CD4-positive, alpha-beta T cell (primary cell): ENCODE measurements around the gene FAM227B. TPM values are rescaled to one million over a fixed set of nuclear protein-coding genes. Genes with fewer than 3 reads are reported as not detected.

Experiments
- ATAC-seq: fragments of 200-7000 bp; cut with Tn5 transposase; one replicate; pipeline ENCODE4 v1.10.0; 2022; ENCODE audit warnings: mild to moderate bottlenecking; ENCODE audit not compliant: poor library complexity
- CTCF ChIA-PET: fragments of 350-600 bp; sonication (Branson Sonifier 250); formaldehyde crosslinking; loops from one replicate; lab custom pipeline; 2021; ENCODE audit warnings: antibody characterized with exemption, inconsistent platforms; lab: Charles Lee
- POLR2A ChIA-PET: fragments of 350-600 bp; sonication (Branson Sonifier 250); formaldehyde crosslinking; loops from one replicate; lab custom pipeline; 2021; ENCODE audit warnings: antibody characterized with exemption, inconsistent platforms; lab: Charles Lee
- DNase-seq, 14 experiments: peaks; one replicate each; pipeline ENCODE4 v3.0.0-alpha.2; 2013 to 2020; ENCODE audit warnings: mixed read lengths in 2 of 14
- H3K27ac ChIP-seq, 2 donors: one replicate each; pipeline versions ENCODE4 v1.5.1 to v1.7.0; 2013; ENCODE audit warnings: low read length in 2 of 2, low read depth in 1 of 2, mild to moderate bottlenecking in 1 of 2
- H3K27me3 ChIP-seq, 2 experiments: 1 replicate in 1 of 2; 2 replicates in 1 of 2; pipeline versions ENCODE4 v1.6.1 to v1.7.0; 2013; ENCODE audit warnings: low read length in 2 of 2, control low read depth in 1 of 2, mild to moderate bottlenecking in 1 of 2, moderate library complexity in 1 of 2; ENCODE audit not compliant: insufficient read depth in 2 of 2, control insufficient read depth in 1 of 2
- H3K36me3 ChIP-seq: one replicate; pipeline ENCODE4 v1.6.1; 2013; ENCODE audit warnings: low read length, control low read depth; ENCODE audit not compliant: insufficient read depth
- H3K4me1 ChIP-seq: one replicate; pipeline ENCODE4 v1.6.1; 2013; ENCODE audit warnings: low read length, control low read depth; ENCODE audit not compliant: insufficient read depth
- H3K4me3 ChIP-seq: one replicate; pipeline ENCODE4 v1.5.1; 2013; ENCODE audit warnings: mild to moderate bottlenecking, low read length, moderate library complexity
- H3K9me3 ChIP-seq, 2 experiments: 1 replicate in 1 of 2; 2 replicates in 1 of 2; pipeline versions ENCODE4 v1.6.1 to v1.7.0; 2013; ENCODE audit warnings: low read length in 2 of 2, mild to moderate bottlenecking in 2 of 2, control low read depth in 1 of 2, moderate library complexity in 1 of 2; ENCODE audit not compliant: control insufficient read depth in 1 of 2, insufficient read depth in 1 of 2
- H3K27ac Mint-ChIP-seq: one replicate; pipeline ENCODE4 v1.8.0; 2020; ENCODE audit warnings: mixed read lengths
- H3K27me3 Mint-ChIP-seq: one replicate; pipeline ENCODE4 v1.8.0; 2021; ENCODE audit warnings: mixed read lengths
- H3K36me3 Mint-ChIP-seq: one replicate; pipeline ENCODE4 v1.8.0; 2021; ENCODE audit warnings: low read depth, mixed read lengths
- H3K4me1 Mint-ChIP-seq: one replicate; pipeline ENCODE4 v1.8.0; 2021; ENCODE audit warnings: low read depth, mixed read lengths
- H3K4me3 Mint-ChIP-seq: one replicate; pipeline ENCODE4 v1.8.0; 2020; ENCODE audit warnings: mild to moderate bottlenecking, mixed read lengths
- H3K9me3 Mint-ChIP-seq: one replicate; pipeline ENCODE4 v1.8.0; 2020; ENCODE audit warnings: mixed read lengths
- intact Hi-C, 2 experiments: fragments of 100-400 bp; cut with DNase I in 1 of 2; cut with micrococcal nuclease in 1 of 2; formaldehyde crosslinking; loops; one replicate each; pipeline versions ENCODE4 v1.15.1 to v1.9.0; 2023 to 2025; cut with DNase I, micrococcal nuclease
- total RNA-seq, 174 experiments: library from RNA in 2 of 174; stranded (reverse) in 2 of 174; gene quantifications; one replicate each; pipeline ENCODE4 v1.2.3 and lab custom pipeline; 2021 to 2026
- TF ChIP-seq, protein P1 (sequence below): fragments of 200-600 bp; IDR thresholded peaks from one replicate; pipeline ENCODE4 v1.8.0; 2022; ENCODE audit warnings: antibody characterized with exemption, mild to moderate bottlenecking

The FAM227B gene
- total RNA-seq, 2 experiments from 2014 or later: 3.0 to 4.4 TPM

DNA sequence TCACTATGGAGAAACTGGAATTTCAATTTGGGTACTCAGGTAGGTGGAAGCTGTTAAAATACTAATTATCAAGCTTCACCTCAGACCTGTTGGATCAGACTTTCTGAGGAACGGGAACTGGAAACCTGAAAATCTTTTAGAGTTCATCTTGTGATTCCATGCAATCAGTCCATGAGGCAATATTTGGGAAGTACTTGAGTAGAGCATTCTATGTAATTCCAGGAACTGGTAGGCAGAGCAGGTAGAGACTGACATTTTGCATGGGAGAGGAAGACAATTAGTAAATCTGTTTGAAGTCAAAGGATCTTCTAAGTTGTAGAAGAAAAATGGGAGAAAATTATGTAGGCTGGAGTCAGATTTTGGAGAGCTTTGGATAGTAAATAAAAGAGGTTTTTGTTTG, 154.5 kb downstream of the FAM227B start:
- Histone ChIP-seq H3K27ac (no peak overlapping the region), H3K4me3 (no peak overlapping the region), H3K36me3 (no peaks in the 10 kb centered on the region), H3K27me3 (no peaks in the 10 kb centered on the region), H3K4me1 (no peaks in the 10 kb centered on the region), H3K9me3 (no peaks in the 10 kb centered on the region)
- Mint-ChIP-seq H3K4me3 (no peak overlapping the region), H3K27ac (no peak overlapping the region), H3K4me1 (peaks cover 6% of the 10 kb centered on the region), H3K36me3 (no peaks in the 10 kb centered on the region), H3K9me3 (no peaks in the 10 kb centered on the region), H3K27me3 (no peaks in the 10 kb centered on the region)
- TF ChIP-seq, protein P1, sequence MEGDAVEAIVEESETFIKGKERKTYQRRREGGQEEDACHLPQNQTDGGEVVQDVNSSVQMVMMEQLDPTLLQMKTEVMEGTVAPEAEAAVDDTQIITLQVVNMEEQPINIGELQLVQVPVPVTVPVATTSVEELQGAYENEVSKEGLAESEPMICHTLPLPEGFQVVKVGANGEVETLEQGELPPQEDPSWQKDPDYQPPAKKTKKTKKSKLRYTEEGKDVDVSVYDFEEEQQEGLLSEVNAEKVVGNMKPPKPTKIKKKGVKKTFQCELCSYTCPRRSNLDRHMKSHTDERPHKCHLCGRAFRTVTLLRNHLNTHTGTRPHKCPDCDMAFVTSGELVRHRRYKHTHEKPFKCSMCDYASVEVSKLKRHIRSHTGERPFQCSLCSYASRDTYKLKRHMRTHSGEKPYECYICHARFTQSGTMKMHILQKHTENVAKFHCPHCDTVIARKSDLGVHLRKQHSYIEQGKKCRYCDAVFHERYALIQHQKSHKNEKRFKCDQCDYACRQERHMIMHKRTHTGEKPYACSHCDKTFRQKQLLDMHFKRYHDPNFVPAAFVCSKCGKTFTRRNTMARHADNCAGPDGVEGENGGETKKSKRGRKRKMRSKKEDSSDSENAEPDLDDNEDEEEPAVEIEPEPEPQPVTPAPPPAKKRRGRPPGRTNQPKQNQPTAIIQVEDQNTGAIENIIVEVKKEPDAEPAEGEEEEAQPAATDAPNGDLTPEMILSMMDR: no peak
- POLR2A ChIA-PET: no interaction called here
- ATAC-seq (no peak), DNase-seq (no peak)
- intact Hi-C loops: loop anchor here in 1 of 2 experiments (10.0 kb wide), 3 partner anchors 59 to 209 kb away; no protein-coding TSS in a partner anchor
- CTCF ChIA-PET: no interaction called here

DNA sequence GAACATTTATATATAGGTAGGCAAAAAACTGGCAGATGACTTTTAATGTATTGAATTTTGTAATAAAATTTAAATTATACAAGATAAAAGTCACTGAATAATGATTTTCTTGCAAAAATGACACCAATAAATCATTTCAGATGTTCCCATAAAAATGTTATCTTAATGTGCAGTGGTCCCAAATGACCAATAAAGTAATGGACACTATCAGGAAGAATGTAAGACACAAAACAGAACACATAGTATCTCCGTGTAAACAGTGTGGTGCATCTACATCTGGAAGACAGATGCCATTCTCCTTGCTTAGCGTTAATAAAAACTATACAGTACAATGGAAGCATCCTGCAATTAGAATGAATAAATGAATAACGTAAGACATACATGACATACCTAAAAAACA, 156.1 kb downstream of the FAM227B start:
- peaks cover 6% of the 10 kb centered on the region for H3K4me1 Mint-ChIP-seq
- no peaks in the 10 kb centered on the region for H3K9me3 ChIP-seq
- no peaks in the 10 kb centered on the region for H3K9me3 Mint-ChIP-seq
- H3K36me3 Mint-ChIP-seq: no peaks in the 10 kb centered on the region
- ChIA-PET CTCF (no interaction called here), POLR2A (no interaction called here)
- no peak overlapping the region for H3K27ac Mint-ChIP-seq
- no peak for DNase-seq
- no peak for ATAC-seq
- no peaks in the 10 kb centered on the region for H3K27me3 Mint-ChIP-seq
- TF ChIP-seq, protein P1: no peak
- H3K36me3 ChIP-seq: no peaks in the 10 kb centered on the region
- H3K27ac ChIP-seq: no peak overlapping the region
- H3K4me1 ChIP-seq: no peaks in the 10 kb centered on the region
- intact Hi-C loops: loop anchor here in 1 of 2 experiments (10.0 kb wide), 3 partner anchors 60 to 210 kb away; no protein-coding TSS in a partner anchor
- H3K27me3 ChIP-seq: no peaks in the 10 kb centered on the region
- no peak overlapping the region for H3K4me3 ChIP-seq
- H3K4me3 Mint-ChIP-seq: no peak overlapping the region

DNA sequence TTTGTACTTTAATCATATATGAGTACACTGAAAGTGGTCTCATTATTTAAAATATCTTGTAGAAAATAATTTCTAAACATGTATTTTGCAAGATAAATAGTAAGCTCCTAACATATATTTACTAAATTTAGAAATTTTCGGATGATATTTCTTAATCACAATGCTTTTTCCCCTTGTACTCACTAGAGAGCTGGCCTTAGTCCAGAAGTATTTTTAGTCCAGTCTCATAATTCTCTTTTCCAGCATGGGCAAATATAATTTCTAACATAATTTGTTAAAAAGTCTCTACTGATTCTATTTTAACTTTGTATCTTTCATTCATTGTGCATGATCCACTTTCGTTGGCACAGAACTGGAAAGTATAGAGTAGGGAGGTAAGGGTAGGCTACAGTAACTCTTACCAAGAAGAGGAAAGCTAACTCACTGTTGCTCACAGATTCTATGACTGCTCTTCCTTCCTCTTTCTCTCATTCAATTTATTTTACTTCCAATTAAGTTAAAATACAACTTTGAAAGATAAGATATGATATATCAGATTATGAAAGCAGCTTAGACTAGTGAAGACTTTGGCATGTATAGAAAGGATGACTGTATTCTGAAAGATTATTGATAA, 158.3 kb downstream of the FAM227B start:
- no peak overlapping the region for H3K4me3 ChIP-seq
- no peak for ATAC-seq
- Mint-ChIP-seq H3K9me3 (no peaks in the 10 kb centered on the region), H3K4me3 (no peak overlapping the region), H3K27ac (no peak overlapping the region), H3K27me3 (peaks cover 3% of the 10 kb centered on the region), H3K4me1 (peaks cover 6% of the 10 kb centered on the region), H3K36me3 (no peaks in the 10 kb centered on the region)
- H3K4me1 ChIP-seq: no peaks in the 10 kb centered on the region
- CTCF ChIA-PET: interaction anchor here (0.7 kb wide), 1 partner anchor 824 kb away, joined by 3 read pairs; no protein-coding TSS in a partner anchor
- TF ChIP-seq, protein P1: no peak
- DNase-seq: no peak
- intact Hi-C loops: loop anchor here in 1 of 2 experiments (10.0 kb wide), 3 partner anchors 58 to 212 kb away; no protein-coding TSS in a partner anchor
- POLR2A ChIA-PET: no interaction called here
- H3K9me3 ChIP-seq: no peaks in the 10 kb centered on the region
- no peaks in the 10 kb centered on the region for H3K36me3 ChIP-seq
- no peaks in the 10 kb centered on the region for H3K27me3 ChIP-seq
- no peak overlapping the region for H3K27ac ChIP-seq
